ENCODE data around the gene DEDD.

The DEDD gene

DNA sequence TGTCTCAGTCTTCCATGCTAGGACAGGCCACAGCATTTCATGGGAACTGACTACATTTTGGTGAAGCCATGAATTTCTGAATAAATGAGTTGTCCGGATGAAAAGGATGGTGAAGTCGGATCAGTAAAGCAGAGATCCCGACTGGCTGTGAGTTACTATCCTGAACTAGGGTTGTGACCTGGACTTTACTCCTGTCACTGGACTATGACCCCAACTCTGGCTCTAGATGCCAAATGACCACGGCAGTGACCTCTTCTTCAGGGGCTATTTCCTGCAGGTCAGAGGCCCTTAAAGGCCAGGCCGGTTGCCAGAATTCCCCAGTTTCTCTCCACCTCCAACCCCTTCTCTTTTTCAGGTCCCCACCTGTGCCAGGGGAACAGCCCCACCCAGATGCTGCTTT lies 41.4 kb downstream of the DEDD start:
- no peak for DNase-seq

DNA sequence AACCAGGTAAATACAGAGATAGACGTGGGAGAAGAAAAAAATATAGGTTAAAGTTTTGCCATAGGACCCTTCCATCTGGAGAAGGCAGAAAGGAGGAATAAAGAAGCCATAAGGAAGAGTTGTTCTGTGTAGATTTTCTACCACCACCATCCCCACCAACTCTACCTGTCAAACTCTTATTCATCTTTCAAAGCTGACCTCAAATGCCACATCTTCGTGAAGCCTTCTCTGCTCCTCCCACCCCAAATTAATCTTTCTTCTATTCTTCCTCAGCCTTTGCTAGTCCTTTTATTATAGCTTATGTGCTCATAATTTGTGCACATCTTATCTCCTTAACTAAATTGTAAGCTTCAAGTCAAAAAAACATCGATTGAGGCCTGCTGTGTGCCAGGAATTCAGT lies 41.9 kb downstream of the DEDD start:
- DNase-seq = no peak

DNA sequence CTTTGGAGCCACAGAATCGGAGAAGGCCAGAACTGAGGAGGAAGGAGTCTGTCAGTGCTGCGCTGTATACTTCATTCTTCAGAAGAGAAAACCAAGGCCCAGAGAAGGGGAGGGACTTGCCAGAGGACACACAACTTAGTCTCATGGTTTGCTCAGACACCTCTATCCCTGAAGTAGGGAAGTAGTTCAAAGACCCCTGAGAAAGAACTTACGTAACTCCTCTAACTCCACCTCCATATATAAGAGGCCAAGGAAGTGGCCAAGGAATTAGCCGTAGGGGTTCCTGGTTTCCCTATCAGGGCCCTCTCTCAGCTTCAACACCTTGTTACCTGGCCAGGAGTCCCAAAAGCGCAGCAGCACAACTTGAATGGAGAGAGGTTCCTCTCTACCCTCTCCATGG lies 42.5 kb downstream of the DEDD start:
- DNase-seq = no peak

DNA sequence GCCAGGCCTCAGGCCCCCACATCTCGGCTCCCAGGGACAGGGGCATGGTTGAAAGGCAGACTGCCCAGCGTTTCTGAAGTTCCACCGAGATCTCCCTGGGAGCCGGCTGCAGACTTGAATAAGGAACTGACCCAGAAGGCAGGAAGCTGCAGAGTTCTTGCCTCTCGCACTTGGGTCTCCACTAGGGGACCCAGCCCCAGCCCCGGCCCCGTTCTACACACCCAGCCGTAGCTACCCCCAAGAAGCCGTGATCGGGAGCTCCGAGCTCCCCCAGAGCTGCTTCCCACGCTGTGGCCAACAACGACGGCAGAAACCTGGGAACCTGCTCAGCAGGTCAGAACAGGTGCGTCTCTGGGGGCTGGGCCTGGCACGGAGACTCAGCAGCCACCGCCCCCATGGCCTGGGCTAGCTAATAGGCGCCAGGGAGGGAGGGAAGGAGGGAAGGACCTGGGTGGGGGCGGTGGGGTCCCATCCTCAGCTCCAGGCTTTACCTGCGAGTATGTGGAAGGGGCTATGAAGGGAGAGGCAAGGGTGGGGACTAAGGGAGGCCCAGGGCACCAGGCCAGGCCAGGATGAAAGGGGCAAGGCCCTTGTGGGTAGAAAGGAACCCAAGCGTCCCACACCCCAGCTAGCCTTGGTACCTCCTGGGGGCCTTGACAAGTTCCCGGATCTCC lies 43.1 kb downstream of the DEDD start, which contains the start of gene NECTIN4:
TSS of gene NECTIN4 (minus strand) at position 308 of the 674 bp plus-strand sequence. CDS start at position 46, 262 bp downstream.
- no peak for DNase-seq

DNA sequence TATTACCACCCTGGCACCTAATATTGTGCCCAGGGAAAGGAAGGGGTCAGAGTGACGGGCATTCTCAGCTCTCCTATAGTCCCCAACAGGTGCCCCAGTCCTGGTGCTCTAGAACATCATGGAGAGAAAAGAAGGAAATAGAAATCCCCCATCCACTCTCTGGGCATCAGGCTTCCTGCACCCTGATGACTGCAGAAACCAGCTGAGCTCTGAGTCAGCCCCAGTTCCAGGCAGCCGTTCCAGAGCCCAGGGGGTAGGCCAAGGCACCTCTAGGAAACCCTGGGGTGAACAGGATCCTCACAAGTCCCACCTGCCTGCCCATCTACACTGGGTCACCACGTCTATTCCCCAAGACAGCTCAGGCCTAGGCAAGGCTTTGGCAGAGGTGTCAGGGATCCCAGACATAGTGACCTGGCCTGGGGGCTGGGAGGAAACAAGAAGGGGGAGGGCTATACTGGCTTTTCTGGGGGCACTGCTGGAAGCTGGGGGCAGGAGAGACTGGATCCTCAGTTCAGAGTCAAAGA lies 43.8 kb downstream of the DEDD start:
- no peak for DNase-seq

DNA sequence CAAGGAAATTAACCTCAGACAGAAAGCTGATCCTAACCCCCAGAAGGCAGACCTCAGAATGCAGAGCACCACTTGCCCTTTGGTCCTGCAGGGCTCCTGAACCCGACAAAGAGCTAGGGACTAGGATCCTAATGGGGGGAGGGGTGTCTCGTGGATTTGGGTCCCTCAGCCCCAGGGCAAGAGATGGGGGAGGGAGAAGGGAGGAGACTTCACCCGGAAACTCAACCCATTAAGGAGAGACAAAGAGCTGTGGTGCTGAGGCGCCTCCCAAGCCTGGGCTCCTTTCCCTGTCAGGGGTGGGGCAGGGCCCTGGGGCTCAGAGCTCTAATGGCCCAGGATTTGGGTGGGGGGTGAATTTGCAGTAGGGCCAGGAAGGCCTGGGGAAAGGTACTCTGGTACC lies 46.0 kb downstream of the DEDD start:
- no peak for DNase-seq

DNA sequence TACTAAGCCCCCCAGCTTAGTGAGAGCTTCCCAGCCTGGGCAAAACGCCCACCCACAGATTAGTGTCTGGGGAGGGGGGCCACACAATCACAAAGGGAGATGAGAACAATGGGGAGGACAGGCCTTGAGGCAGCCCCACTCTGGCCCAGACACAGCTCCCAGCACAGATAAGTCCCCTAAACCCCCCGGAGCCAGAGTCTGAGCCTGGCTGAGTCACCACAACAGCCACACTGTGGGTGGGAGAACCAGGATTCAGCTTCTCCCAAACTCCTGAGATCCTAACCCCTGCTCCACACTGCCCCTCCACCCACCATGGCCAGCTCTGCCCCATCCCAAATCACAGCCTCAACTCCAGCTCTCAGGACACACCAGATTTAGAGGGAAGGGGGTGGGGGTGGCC lies 47.3 kb downstream of the DEDD start:
- no peak for DNase-seq

DNA sequence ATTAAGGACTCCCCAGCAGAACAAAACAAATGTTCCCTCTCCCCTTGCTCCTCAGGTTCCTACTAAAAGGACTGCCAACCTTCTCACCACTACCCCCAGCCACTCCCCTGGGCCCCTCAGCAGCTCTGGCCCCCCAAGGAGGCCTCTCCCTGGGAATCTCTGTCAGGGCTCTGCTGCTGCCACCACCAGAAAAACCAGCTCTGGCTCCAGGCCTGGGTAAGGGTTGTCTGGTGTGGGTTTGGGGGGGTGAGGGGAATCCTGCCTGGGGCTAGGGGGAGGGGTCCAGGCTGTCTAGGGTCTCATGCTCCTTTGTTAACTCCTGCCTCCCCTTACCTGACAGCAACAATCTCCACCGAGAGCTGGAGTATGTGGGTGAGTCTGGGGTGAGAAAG lies 47.9 kb downstream of the DEDD start:
- DNase-seq = no peak

DNA sequence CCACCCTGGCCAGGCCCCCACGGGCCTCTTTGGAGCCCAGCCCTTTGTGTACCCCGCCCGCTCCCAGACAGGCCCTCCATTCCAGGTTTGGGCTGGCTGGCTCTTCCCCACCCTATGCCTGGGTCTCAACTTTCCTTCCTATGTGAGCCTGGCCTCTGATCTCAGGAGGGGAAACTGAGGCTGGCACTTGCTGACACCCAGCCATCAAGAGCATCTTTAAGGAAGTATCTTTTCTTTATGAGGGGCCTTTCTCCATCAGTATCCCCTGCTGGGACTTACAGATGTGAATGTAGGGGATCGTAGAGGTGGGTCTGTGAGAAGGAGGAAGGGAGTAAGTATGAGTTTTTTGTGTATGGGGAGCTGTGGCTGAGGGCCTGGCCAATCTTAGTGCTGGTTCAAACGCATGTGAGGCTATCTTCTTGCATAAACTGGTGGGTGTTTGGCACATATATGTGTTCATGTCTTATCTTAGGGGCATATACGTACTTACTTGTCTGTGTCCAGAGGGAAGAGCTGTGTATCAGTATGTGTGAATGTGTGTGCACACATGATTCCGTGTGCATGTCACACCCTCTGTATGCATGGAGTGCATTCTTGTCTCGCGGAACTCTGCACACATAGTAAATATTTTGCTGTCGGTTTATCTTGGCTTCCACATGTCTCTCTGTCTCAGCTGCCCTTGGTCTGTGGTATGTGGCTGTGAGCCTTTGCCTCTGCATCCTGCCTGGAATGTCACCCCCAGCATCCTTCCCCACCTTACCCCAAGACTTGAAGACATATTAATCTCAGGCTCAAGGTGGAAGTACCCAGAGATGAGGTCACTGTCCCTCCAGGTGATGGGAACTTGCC lies 48.5 kb downstream of the DEDD start:
- no peak for DNase-seq

DNA sequence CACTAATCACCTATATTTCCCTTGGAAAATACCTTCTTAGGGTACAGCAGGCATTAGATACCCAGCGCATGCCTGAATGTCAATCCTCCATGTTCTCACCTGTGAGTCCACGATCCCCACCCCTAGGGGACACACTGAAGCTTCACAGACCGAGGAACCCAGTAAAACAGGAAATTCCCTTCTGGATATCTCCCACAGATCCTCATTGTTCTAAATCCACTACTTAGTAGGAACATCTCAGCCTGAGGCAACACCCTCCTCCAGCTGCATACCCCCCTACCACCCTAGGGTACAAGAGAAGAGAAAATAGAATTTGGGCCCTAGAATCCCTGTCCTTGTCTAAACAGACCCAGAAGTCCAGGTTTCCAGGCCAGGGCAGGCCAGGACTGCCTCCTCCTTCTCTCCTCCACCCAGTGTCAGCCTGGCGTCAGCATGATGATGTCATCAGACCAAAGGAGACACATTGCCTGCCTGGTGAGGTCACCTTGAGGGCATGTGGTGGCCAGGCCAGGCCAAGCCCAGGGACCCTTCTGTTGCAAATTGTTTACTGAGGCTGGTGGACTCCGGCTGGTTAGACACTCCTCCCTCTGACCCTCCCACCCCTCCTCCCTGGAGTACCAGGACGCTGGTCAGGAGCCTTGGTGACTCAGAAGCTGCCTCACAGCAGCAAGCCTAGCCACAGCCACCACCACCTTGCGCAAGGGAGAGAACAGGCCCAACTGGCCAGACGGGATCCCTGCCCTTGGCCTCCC lies 49.3 kb downstream of the DEDD start:
- peak; percentile 46 to 54 for DNase-seq

DNA sequence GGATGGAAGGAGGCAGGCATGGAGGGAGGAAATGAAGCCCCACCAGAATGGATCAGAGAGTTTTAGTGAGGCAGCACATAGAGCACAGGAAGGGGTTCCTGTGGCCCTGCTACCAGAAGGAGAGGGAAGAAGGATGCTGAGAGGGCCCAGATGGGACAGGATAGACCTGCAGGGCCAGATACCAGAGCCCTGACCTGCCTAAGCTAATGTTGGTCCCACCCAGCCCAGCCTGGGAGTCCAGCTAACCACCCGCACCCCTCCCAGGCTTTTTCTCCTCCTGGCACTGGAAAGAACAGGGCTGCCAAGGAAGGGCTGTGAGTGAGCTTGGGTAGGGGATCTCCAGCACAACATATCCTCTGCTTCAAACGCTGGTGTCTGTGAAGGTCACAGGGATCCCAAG lies 50.0 kb downstream of the DEDD start:
- DNase-seq = no peak

DNA sequence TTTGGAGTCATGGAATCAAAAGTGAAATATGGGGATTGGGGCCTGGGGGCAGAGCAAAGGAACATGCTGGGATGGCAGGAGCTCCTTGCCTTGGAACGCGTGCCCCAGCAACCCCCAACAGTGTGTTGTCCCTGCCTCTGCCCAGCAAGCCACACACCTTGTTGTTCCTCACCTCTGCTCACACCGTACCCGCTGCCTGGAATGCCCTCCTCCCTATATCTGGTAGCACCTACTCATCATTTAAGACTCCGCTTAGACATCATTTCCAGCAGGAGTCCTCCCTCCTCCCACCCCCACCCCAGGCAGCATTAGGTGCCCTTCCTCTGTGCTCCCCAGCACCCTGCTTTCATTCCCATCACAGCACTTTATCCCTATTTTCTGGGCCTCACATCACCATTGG lies 50.9 kb downstream of the DEDD start:
- DNase-seq = no peak

DNA sequence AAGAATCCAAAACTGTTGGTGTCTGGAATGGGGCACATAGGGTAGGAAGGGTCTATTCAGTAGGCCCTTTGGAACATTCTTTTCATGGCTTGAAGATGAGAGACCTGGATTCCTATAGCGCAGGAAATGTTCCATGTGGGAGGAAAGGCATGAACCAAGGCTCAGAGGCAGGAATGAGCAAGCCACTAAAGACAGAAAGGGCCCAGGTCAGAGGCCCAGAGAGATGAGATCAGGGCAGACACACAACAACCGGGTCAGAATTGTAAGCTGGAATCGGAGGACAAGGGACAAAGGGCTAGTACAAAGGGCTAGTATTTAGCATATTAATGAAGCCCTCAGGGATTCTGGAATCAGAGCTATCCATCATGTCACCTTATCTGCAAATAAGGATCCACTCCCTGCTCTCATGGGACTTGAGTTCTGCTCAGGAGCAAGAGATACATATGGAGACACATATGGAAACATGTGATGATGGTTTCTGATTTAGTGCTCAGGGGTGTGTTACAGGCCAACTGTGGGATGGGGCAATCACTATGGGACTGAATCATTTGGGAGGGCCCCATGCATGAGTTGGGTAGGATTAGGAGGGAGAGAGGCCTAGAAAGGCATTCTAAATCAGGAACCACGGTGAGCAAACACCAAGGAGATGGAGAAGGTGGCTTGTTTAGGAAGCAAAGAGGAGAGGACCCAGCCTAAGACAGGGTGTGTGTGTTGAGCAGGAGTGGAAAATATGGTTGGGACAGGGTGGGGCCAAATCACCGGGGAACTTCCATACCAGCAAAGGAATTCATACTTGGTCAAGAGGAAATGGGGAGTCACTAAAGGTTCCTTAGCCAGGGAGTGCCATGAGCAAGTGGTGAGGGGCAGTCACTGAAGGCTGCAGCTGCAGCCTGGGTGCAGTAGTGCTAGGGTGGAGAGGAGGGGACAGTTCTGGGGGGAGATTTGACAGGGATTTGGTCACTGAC lies 51.7 kb downstream of the DEDD start:
- DNase-seq = no peak

DNA sequence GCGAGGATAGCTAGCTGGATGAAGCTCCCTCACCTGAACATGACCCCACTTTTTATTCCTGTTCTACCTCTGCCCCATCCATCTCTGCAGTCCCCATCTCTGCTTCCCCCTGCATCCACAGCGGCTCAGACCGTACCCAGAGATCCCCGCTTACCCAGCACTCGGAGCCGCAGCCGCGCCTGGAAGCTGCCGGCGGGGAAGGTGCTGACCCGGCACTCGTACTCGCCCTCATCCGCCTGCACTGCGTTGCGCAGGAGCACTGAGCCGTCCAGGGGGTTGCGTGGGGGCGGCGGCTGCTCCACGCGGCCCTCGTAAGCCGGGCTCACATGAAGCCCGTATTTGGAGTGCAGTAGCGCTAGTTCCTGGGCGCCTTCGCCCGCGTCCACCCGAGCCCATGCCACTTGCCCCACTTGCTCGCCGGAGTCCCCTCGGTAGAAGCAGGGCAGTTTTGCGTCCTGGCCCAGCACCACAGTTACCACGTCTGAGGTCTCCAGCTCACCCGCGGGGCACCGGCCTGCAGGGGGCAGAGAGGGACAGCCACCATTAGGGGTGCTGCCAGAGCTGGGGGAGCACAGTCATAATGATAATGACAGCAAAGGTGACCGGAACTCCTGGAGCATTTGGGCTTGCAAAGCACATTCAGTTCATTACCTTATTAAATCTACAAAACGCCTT lies 52.9 kb downstream of the DEDD start:
- no peak for DNase-seq

DNA sequence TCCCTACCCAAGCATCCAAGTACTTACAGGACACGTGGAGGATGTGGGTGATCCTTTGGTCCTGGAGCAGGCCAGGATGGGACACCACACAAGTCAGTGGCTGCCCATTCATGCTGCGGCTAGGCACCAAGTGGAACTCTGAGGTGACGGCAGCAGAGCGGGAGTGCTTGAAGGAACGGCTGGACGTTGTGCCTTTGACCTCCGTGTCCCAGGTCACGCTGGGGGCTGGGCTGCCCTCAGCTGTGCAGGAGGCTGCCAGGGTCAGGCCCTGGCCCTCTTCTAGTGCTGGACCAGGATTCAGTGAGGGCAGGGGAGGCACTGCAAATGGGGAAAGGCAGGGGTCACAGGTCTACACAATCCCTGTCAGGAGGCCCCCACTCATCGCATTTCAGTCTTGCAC lies 55.0 kb downstream of the DEDD start:
- no peak for DNase-seq

DNA sequence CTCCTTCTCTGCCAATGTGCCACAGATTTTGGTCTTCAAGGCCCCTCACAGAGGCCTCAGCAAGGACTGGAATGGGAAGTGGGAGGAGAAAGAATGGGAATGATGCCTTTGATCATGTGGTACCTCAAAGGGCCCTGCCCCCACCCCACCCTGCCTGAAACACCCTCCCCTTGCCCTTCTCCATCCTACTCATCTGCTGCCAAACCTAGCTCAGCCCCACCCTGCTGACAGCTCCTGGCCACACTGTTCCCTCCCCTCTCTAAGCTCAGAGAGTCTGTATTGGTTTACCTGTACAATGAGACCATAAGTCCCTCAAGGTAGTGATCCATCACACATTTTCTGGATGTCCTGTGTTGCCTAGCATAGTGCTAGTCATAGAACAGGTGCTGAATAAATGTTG lies 56.1 kb downstream of the DEDD start:
- DNase-seq = no peak

DNA sequence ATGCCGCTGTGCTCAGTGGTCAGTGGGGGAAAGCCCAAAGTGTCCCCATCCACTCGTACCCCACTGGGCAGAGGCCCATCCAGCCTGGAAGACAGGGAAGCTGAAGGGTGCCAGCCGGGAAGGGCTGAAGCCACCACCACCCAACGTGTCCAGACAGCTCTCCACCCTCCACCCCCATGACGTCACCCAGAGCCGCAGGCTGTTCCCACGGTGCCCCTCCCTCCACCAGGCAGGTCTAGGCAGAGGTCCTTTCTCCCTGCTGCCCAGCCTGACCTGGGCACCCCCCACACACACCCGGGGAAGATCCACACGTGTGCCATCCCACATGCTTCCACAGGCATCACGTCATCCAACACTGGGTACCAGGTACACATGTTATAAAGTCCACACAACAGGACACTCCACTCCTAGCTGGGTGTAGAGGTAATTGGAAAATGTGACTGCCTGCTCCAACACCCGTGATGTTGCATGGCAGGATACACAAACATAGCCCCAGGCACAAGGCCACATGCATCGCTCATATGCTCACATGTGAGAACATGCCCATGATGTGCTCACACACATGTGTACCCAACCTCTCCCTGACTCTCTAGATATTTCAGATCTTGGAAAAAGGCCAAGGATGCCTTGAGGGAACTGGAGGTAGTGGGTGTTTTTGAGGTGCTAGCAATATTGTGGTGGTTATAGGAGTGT lies 57.6 kb downstream of the DEDD start:
- DNase-seq = no peak

DNA sequence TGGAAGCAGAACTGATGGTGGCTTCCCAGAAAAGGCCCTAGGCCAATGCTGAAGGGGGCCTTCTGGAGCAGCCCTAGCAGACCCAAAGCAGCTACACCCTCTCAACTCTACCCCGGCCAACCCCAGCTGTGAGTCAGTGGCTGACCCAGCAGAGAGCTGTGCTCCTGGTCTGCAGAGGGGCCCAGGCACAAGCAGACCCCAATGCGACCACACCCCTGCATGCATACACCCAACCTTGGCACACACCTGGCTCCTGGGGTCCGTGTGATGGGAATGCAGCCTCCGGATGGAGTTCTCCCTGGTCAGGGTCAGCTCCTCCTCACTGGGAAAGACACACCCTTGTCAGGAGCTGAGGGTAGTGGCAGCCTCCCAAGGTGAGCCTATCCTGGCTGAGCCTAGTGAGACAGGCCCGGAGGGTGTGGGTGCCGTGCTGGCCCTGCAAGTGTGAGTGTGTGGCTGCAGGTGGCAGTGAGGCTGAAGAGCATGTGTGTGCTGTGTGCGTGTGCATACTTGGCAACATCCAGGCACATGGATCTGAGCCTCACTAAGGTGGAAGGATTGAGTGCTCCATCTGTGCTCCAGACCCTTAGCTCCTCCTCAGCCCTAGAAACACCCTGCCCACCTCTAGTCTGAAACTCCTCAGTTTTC lies 58.9 kb downstream of the DEDD start:
- no peak for DNase-seq

DNA sequence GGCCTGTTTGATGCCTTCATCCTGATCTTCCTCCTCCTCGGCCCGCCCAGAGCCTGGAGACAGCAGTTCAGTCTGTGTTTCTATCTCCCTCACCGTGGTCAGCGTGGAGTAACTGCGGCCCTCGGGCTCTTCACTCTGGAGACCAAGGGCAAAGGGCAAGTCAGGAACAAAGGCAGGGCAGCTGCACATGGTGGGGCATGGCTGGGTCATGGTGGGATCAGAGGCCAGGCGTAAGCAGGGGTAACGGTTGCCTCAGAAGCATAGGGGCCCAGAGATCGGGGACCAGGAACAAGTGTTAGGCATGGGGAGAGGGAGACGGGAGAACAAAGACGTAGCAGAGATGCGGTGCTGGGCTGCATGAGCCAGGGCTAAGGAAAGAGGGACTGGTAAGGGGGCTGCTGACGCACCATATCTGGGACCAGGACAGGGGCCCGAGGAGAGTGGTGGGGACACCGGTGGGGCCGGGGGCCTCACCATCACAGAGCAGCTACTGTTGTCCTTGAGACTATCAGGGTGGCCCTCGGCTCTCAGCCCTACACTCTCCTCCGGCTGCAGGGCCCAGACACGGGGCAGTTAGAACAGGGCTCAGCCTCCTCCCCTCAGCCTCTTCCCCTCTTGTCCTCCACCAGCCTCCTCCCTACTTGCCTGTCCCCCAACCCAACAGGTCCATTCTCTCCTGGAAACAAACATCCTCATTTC lies 59.6 kb downstream of the DEDD start:
- no peak for DNase-seq

DNA sequence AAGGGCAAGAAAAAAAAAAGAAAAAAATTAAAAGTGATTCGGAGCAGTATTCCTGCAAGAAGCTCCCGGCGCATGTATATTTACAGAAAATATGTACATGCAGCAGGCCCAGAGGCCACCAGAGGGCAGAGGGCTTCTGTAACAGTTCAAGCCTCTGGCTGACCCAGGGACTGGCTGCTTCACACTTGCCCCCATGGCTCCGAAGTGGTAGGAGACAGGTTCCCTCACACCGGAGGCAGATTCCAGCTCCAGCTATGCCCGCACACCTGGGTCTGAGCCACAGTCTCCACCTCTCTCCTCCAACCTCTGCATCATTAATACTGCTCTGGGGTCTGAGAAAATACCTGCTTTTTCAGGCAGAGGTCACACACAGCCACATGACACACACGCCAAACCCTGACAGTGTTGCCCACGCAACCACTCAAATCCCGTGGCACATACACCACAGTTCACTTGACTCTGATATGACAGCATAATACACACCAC lies 60.5 kb downstream of the DEDD start:
- peak in 1 of 2 experiments; percentile 21 for DNase-seq

All from SW 1271 (cell line).